T-helper 17 cell (primary cell): ENCODE measurements around the gene SGTB. TPM values are rescaled to one million over a fixed set of nuclear protein-coding genes. Genes with fewer than 3 reads are reported as not detected.
"Not testable (repeated sequence)": the region's sequence is repeated elsewhere in the genome, so short reads cannot be mapped to it uniquely, and the experiment has no call there.

Experiments used
- ATAC-seq: fragments of 150-1000 bp; cut with Tn5 transposase; 2 replicates; pipeline ENCODE4 v1.10.0; 2021; ENCODE audit warnings: mild to moderate bottlenecking, moderate library complexity
- DNase-seq, 3 donors: peaks; one replicate each; pipeline versions ENCODE4 v3.0.0 to v3.0.0-alpha.2; 2020 to 2021
- H3K9me3 ChIP-seq: one replicate; pipeline ENCODE4 v1.7.0; 2013; ENCODE audit warnings: low read length, mild to moderate bottlenecking; ENCODE audit not compliant: control insufficient read depth, poor library complexity, severe bottlenecking
- H3K27ac Mint-ChIP-seq: one replicate; pipeline ENCODE4 v1.8.0; 2022; ENCODE audit warnings: mild to moderate bottlenecking, moderate library complexity, mixed read lengths
- H3K27me3 Mint-ChIP-seq: one replicate; pipeline ENCODE4 v1.8.0; 2022; ENCODE audit warnings: mixed read lengths
- H3K36me3 Mint-ChIP-seq: one replicate; pipeline ENCODE4 v1.8.0; 2022; ENCODE audit warnings: low read depth, mixed read lengths
- H3K4me1 Mint-ChIP-seq: one replicate; pipeline ENCODE4 v1.8.0; 2022; ENCODE audit warnings: mild to moderate bottlenecking, mixed read lengths
- H3K4me3 Mint-ChIP-seq: one replicate; pipeline ENCODE4 v1.8.0; 2022; ENCODE audit warnings: mild to moderate bottlenecking, moderate library complexity, mixed read lengths
- total RNA-seq, 4 donors: library from RNA in 2 of 4; stranded (reverse) in 2 of 4; gene quantifications; one replicate each; pipeline ENCODE4 v1.2.3 and lab custom pipeline; 2022 to 2026

The SGTB gene
- total RNA-seq, 2 donors from 2014 or later: 52.7 to 52.8 TPM

- DNase-seq (no peak), ATAC-seq (no peak)
- Mint-ChIP-seq H3K4me3 (no peak overlapping the region), H3K27me3 (no peaks in the 10 kb centered on the region), H3K4me1 (no peaks in the 10 kb centered on the region), H3K36me3 (peaks cover 4% of the 10 kb centered on the region), H3K27ac (no peak overlapping the region)
- no peaks in the 10 kb centered on the region for H3K9me3 ChIP-seq
Observed at GRCh38 chr5:65750938-65751337, 29.0 kb upstream of the SGTB start.

DNA sequence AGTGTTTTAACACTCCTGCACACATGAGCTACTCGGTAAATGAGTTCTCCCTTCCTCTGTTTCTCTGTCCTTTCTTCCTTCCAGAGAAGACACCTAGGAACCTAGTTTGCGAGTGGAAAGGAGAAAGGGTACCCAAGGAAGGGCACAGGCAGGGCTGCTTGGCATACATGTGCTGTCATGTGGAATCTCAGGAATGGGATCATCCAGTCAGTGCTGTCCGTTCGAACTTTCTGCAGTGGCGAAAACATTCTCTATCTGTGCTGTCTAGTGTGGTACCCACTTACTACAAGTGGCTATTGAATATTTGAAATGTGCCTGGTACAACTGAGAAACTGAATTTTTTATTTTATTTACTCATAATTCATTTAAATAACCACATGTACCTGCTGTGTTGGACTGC, 28.0 kb upstream of the SGTB start:
- peak overlapping the region; percentile 27 for H3K27ac Mint-ChIP-seq

GRCh38 chr5:65749221-65749844, 27.4 kb upstream of the SGTB start:
- no peaks in the 10 kb centered on the region for H3K27me3 Mint-ChIP-seq
- H3K9me3 ChIP-seq: no peaks in the 10 kb centered on the region
- DNase-seq (no peak), ATAC-seq (no peak)
- peaks cover 4% of the 10 kb centered on the region for H3K36me3 Mint-ChIP-seq
- H3K27ac Mint-ChIP-seq: no peak overlapping the region
- H3K4me1 Mint-ChIP-seq: no peaks in the 10 kb centered on the region
- H3K4me3 Mint-ChIP-seq: no peak overlapping the region

More for the DNA sequence above, 28.0 kb upstream of the SGTB start:
- H3K9me3 ChIP-seq: no peaks in the 10 kb centered on the region
- no peak for DNase-seq
- H3K4me1 Mint-ChIP-seq: no peaks in the 10 kb centered on the region
- peaks cover 4% of the 10 kb centered on the region for H3K36me3 Mint-ChIP-seq
- H3K27me3 Mint-ChIP-seq: no peaks in the 10 kb centered on the region
- no peak overlapping the region for H3K4me3 Mint-ChIP-seq
- no peak for ATAC-seq

DNA sequence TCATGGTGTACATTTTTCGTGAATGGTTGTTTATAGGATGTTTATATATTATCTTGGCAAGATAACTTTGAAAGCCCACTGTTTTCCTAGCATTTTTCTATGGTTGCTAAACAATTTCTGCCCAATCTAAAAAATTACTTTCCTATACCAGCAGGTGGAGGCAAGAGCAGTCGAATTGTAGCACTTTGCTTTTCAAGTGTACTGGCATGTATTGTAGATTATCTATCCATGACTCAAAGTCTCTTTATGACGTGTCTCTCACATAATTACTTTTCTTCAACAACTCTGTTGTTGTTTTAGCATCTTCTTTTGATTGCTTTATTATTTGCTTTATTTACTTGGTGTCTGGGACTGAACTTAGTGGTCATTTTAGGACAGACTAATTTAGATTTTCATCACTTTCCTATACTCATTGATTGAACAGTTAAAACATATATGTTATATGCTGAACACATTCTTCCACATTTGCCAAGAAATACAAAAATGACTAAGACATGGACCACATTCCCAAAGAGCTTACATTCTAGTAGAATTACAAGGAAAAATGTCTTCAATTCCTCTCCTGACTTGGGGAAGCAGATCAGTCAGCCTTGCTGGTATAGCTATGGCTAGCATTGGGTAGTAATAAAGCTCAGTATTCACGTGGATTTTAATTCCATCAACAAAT, 20.8 kb upstream of the SGTB start:
- Mint-ChIP-seq H3K36me3 (peaks cover 4% of the 10 kb centered on the region), H3K4me3 (no peak overlapping the region), H3K27ac (no peak overlapping the region), H3K4me1 (no peaks in the 10 kb centered on the region), H3K27me3 (no peaks in the 10 kb centered on the region)
- peak; percentile 69 for ATAC-seq
- H3K9me3 ChIP-seq: no peaks in the 10 kb centered on the region
- no peak for DNase-seq

DNA sequence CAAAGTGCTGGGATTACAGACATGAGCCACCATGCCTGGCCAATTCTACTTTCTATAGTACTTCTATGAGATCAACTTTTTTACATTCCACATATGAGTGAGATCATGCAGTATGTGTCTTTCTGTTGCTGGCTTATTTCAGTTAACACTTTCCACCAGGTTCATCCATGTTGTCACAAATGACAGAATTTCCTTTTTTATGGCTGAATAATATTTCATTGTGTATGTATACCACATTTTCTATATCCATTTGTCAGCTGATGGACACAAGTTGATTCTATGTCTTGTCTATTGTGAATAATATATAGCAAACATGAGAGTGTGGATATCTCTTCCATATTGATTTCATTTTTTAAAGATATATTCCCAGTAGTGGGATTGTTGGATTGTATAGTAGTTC, 17.3 kb upstream of the SGTB start:
- H3K27ac Mint-ChIP-seq: no peak overlapping the region
- no peak overlapping the region for H3K4me3 Mint-ChIP-seq

GRCh38 chr5:65738305-65738704, 16.4 kb upstream of the SGTB start:
- Mint-ChIP-seq H3K4me3 (no peak overlapping the region), H3K36me3 (no peaks in the 10 kb centered on the region), H3K27ac (no peak overlapping the region), H3K27me3 (no peaks in the 10 kb centered on the region), H3K4me1 (peaks cover 2% of the 10 kb centered on the region)
- no peak for DNase-seq
- ATAC-seq: no peak
- H3K9me3 ChIP-seq: no peaks in the 10 kb centered on the region

More for the DNA sequence above, 17.3 kb upstream of the SGTB start:
- Mint-ChIP-seq H3K27me3 (no peaks in the 10 kb centered on the region), H3K36me3 (no peaks in the 10 kb centered on the region), H3K4me1 (peaks cover 2% of the 10 kb centered on the region)
- ATAC-seq: no peak
- DNase-seq: no peak
- H3K9me3 ChIP-seq: no peaks in the 10 kb centered on the region

DNA sequence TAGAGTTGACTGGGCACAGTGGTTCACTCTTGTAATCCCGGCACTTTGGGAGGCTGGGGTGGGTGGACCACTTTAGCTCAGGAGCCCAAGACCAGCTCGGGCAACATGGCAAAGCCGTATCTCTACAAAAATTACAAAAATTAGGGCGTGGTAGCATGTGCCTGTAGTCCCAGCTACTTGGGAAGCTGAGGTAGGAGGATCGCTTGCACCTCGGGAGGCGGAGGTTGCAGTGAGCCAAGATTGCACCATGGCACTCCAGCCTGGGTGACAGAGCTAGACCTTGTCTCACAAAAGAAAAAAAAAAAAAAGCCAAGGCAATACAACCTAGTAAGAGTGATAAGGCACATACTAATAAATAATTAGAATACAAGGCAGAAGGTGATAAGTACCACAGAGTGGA, 15.9 kb upstream of the SGTB start:
- ATAC-seq: no peak
- DNase-seq: no peak
- Mint-ChIP-seq H3K36me3 (no peaks in the 10 kb centered on the region), H3K4me3 (no peak overlapping the region), H3K4me1 (peaks cover 2% of the 10 kb centered on the region), H3K27me3 (no peaks in the 10 kb centered on the region), H3K27ac (no peak overlapping the region)
- H3K9me3 ChIP-seq: no peaks in the 10 kb centered on the region

DNA sequence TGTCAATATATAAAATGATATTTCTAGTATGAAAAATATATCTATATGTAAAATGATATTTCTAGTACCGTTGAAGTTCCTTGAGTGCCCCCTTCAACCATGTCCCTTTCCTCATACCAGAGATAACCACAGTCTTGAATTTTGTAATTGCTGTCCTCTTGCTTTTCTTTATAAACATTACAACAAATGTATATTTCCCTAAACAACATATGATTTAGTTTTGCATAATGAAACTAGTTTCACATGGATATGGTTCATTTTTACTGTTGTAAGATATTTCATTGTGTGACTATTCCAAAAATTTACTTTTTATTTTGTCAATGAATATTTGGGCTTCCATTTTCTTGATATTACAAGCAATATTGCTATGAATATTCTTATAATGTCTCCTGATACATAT, 14.1 kb upstream of the SGTB start:
- Mint-ChIP-seq H3K27ac (no peak overlapping the region), H3K36me3 (no peaks in the 10 kb centered on the region), H3K4me1 (peaks cover 6% of the 10 kb centered on the region), H3K27me3 (no peaks in the 10 kb centered on the region), H3K4me3 (no peak overlapping the region)
- DNase-seq: no peak
- H3K9me3 ChIP-seq: no peaks in the 10 kb centered on the region
- no peak for ATAC-seq

DNA sequence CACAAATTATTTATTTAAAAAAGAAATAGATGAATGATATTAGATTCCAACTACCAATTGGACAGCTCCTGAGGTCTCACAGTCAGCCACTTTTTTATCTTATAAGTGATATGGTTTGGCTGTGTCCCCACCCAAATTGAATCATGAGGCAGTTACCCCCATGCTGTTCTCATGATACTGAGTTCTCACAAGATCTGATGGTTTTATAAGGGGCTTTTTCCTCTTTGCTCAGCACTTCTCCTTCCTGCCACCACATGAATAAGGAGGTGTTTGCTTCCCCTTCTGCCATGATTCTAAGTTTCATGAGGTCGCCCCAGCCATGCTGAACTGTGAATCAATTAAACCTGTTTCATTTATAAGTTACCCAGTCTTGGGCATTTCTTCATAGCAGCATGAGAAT, 13.0 kb upstream of the SGTB start:
- DNase-seq: no peak
- Mint-ChIP-seq H3K4me3 (no peak overlapping the region), H3K27me3 (no peaks in the 10 kb centered on the region), H3K4me1 (peaks cover 8% of the 10 kb centered on the region), H3K27ac (no peak overlapping the region), H3K36me3 (peaks cover 2% of the 10 kb centered on the region)
- ATAC-seq: no peak
- H3K9me3 ChIP-seq: no peaks in the 10 kb centered on the region

DNA sequence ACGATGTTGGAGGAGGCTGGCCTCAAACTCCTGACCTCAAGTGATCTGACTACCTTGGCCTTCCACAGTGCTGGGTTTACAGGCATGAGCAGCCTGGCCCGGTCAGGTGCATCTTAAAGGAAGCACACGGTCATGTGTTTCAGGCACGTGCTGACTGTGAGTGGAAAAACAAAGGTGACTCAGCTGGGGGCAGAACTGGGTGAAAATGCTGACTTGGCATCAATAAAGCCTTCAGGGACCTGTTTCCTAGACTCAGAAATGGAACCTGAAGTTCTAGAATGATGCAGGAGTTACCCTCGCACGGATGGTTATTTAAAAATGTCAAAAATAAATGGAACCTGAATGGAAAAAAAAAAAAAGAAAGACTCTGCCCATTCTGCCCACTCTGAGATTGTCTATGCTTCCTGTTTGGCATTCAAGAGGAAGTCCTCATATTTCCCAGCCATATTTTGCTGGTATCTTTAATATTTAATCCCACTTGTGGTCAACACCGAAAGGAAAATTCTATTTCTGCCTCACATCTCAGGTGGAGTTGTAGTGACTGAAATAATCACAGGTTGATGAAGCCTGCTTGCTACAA, 12.4 kb upstream of the SGTB start:
- H3K4me3 Mint-ChIP-seq, H3K36me3 Mint-ChIP-seq, H3K27me3 Mint-ChIP-seq, ATAC-seq, H3K9me3 ChIP-seq, H3K27ac Mint-ChIP-seq, DNase-seq, H3K4me1 Mint-ChIP-seq: not testable (repeated sequence)

DNA sequence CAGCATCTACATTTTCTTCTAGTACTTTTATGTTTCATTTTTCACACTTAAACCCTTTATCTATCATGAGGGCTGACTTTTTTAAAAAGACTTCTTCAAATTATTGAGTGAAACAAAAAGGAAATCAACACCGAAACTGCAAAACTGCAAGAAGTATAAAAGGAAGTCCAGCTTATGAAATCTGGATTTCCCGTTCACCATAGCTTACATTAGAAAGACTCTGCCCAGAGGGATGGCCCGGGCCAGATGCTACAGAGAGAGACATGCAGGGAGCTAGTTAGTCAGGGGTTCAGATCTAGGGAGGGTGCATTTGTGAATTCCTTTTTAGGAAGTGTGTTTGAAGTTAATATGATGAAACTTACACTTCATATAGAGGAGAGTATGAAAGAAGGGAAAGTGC, 10.1 kb upstream of the SGTB start:
- ATAC-seq, H3K9me3 ChIP-seq, H3K4me1 Mint-ChIP-seq, DNase-seq, H3K27me3 Mint-ChIP-seq, H3K36me3 Mint-ChIP-seq: not testable (repeated sequence)
- H3K4me3 Mint-ChIP-seq: peak overlapping the region; percentile 13
- H3K27ac Mint-ChIP-seq: peak overlapping the region; percentile 53

- peaks cover 2% of the 10 kb centered on the region for H3K36me3 Mint-ChIP-seq
- no peak overlapping the region for H3K4me3 Mint-ChIP-seq
- H3K4me1 Mint-ChIP-seq: peaks cover 9% of the 10 kb centered on the region
- DNase-seq: no peak
- H3K9me3 ChIP-seq: no peaks in the 10 kb centered on the region
- no peak overlapping the region for H3K27ac Mint-ChIP-seq
- ATAC-seq: no peak
- H3K27me3 Mint-ChIP-seq: no peaks in the 10 kb centered on the region
Observed at GRCh38 chr5:65730910-65731309, 9.0 kb upstream of the SGTB start.

DNA sequence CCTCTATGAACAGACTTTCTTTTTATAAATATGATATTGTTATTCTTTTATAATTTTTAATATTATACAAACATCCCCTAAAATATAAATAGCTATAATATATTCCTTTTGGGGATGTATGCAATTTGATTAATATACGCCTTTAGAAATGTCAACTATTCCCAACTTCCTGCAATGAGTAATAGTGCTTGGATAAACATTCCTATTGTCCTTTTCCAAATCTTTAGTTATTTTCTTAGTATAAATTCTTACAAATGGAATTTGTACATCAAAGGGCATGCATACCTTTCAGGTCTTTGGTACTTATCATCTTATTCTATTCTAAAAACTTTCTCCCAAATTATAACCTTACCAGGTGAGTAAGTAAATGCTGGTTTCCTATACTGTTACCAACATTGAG, 6.3 kb upstream of the SGTB start:
- ATAC-seq (no peak), DNase-seq (no peak)
- peaks cover 2% of the 10 kb centered on the region for H3K36me3 Mint-ChIP-seq
- H3K9me3 ChIP-seq: no peaks in the 10 kb centered on the region
- peaks cover 8% of the 10 kb centered on the region for H3K4me1 Mint-ChIP-seq
- no peak overlapping the region for H3K4me3 Mint-ChIP-seq
- H3K27me3 Mint-ChIP-seq: no peaks in the 10 kb centered on the region
- no peak overlapping the region for H3K27ac Mint-ChIP-seq
